SK-N-MC (cell line): Measurements from ENCODE around the gene LARP7.

Experiments
- EZH2 ChIP-seq: fragments of 200-600 bp; sonication (generic); IDR thresholded peaks from one replicate; pipeline ENCODE4 v1.6.1; 2017; ENCODE audit warnings: antibody characterized with exemption
- FOXP2 ChIP-seq: optimal IDR thresholded peaks from 2 replicates; pipeline ENCODE3; 2011; ENCODE audit warnings: mild to moderate bottlenecking, moderate library complexity; ENCODE audit not compliant: insufficient read depth; ENCODE audit errors: extremely low read length, control extremely low read depth
- POLR2AphosphoS5 ChIP-seq: IDR thresholded peaks from 2 replicates; pipeline ENCODE4 v1.6.1; 2012; ENCODE audit warnings: mild to moderate bottlenecking, low read depth, low read length, borderline replicate concordance

GRCh38 chr4:112677519-112678091, 40.7 kb downstream of the LARP7 start:
- no peak for TF ChIP-seq POLR2AphosphoS5
- TF ChIP-seq EZH2, result no peak
- no peak for TF ChIP-seq FOXP2
